Activated T-helper 1 cell treated with anti-CD3 and anti-CD28 coated beads, Interleukin-2, amount 50 U/mL, for 16 hours (primary cell): Measurements from ENCODE around the gene ZBTB40.

Experiments
- DNase-seq, 2 donors: peaks; one replicate each; pipeline ENCODE4 v3.0.0-alpha.2; 2020; ENCODE audit warnings: low read depth in 1 of 2, low spot score in 1 of 2

ZBTB40 gene

GRCh38 chr1:22451702-22452480 is at the start of gene ZBTB40:
Gene ZBTB40 (plus strand): TSS chr1:22451851. CDS start chr1:22489949, 38,098 bp downstream.
- DNase-seq: peak; percentile 84 to 91

DNA sequence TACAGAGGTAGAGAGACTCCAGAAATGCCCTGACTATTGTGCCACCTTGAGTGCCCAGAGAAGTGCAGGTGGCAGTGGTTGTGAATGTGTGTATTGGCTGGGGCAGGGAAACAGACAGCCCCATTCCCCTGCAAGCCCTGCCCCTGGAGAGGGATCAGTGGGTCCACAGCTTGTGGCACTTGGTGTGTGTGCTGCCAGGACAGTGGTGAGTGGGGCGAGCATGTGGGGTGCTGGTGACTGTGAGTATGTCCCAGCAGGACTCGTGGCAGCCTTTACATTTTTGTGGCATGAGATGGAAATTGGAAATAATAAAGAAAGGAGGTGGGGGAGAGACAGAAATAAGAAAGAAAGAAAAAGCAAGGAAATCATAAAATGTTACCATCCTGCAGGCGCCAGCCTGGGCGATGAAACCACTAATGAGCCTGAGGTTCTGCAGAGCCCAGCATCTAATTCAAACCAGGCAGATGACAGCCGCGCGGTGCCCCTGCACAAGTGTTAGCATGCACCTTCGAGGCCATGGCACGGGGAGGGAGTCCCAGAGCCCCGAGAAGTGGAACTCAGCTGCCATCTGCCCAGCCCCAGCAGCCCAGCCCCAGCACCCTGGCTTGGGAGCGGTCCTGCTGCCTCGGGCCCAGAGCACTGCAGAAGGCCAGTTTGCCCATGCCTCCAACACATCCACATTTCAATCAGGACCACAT is 49.1 kb upstream of the ZBTB40 start:
- no peak for DNase-seq

- no peak for DNase-seq
These were observed 47.2 kb upstream of the ZBTB40 start for GRCh38 chr1:22404486-22404885.

- no peak for DNase-seq
These were observed 44.7 kb upstream of the ZBTB40 start for GRCh38 chr1:22406722-22407495.

GRCh38 chr1:22408230-22408629 is 43.4 kb upstream of the ZBTB40 start:
- DNase-seq: no peak

DNA sequence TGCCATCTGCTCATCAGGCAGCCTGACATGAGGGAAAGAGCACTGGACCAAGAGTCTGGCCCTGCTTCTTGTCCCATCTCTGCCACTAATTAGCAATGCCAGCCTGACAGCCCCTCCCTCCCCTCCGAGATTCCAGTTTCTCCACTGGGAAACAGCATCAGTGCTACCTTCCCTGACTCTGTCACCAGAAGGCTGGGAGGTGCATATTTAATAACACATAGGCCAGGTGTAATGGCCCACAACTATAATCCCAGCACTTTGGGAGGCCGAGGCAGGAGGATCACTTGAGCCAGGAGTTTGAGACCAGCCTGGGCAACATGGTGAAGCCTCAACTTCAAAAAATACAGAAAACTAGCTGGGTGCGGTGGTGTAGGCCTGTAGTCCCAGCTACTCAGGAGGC is 41.2 kb upstream of the ZBTB40 start:
- no peak for DNase-seq

DNA sequence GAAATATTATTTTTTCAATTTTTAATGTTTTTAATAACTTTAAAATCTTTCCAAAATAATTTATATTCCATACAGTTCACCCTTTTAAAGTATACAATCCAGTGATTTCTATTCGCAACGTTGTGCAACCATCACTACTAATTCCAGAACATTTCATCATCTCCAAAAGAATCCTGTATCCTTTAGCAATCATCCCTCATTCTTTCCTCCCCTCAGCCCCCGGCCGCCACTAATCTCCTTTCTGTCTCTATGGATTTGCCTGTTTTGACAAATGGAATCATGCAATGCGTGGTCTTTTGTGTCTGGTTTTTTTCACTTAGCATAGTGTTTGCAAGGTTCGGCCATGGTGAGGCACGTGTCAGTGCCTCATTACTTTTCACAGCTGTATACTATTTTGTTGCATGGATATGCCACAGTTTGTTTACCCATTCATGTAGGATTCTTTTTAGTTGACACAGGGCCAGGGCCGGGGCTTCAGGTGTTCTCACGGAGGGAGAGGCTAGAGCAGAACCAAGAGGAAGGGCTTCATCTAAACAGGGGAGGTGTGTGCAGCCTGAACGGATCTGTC is 40.6 kb upstream of the ZBTB40 start:
- DNase-seq: no peak

DNA sequence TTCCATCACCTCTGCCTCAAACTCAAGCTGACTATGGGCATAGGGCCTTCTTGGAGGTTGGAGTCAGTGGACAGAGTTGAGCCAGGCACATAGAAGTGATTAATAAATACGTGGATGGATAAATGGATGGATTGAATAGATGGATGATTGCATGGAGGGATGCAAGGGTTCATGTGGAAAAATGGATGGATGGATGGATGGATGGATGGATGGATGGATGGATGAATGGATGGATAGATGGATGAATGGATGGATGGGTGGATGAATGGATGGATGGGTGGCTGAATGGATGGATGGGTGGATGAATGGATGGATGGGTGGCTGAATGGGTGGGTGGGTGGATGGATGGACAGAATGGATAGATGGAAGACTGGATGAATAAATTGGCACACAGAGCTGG is 40.1 kb upstream of the ZBTB40 start:
- no peak for DNase-seq

DNA sequence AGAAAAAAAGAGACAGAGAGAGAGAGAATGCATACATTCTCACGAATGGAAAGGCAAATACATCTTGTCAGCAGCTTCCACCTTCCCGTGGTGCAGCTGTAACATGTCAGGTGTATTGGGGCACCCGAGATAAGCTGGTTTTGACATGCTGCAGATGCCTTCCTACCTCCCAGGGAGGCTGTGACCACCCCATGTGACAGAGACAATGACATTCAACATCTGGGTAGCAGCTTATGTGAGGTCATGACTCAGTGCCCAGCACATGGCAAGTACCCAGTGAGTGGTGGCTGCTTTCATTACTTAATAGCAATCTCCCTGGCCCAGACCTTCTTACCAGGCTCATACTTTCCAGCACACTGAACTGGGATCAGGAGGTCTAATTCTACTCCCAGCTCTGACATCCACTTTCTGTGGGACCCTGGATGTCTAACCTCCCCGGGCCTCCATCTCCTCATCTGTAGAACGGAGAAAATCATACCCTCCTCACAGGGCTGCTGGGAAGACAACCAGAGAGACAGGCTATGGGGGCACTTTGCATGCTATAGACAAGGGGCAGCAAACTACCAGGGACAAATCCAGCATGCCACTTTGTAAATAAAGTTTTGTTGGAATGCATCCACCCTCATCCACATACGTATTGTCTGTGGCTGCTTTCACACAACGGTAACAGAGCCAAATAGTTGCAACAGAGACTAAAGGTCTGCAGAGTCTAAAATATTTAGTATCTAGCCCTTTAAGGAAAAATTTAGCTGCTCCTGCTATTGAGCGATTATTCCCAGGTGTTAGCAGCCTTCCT is 38.5 kb upstream of the ZBTB40 start:
- no peak for DNase-seq

GRCh38 chr1:22413799-22414198 is 37.9 kb upstream of the ZBTB40 start:
- no peak for DNase-seq

- no peak for DNase-seq
These were observed 37.4 kb upstream of the ZBTB40 start for GRCh38 chr1:22414244-22414751.

DNA sequence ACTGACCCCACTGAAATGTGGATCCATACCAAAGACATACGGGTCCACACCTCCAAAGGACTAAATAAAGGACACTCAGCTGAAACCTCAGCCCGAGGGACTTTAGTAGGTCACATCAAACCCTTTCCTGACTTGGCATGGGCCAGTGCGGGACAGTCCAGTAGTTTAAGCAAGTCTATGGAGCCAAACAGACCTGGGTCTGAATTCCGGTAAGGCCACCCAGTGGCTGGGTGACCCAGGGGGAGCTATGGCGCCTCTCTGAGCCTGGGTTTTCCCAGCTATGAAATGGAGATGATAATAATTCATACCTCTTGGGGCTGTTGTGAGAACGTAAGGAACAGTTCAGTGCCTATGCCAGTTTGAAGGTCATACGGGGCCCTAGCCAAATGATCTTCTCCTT is 36.2 kb upstream of the ZBTB40 start:
- no peak for DNase-seq

GRCh38 chr1:22416555-22417454 is 34.8 kb upstream of the ZBTB40 start:
- peak; percentile 31 to 47 for DNase-seq

DNA sequence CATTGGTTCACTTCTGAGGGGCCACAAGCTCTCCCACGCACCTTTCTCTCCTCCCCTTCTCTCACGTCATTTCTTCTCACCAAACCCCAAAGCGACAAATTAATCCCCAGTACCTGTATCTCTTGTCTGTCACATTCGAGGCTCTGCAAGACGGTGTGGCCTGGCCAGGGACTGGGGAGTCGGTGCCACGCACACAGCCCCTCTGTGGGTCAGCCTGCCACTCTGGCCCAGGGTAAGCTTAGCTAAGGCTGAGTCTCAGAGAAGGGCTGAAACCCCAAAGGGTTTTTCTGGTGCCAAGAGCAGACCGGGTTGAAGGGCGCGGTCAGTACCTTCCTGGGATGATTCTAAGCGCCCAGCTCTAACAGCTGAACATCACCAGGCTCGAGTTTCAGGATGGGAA is 34.2 kb upstream of the ZBTB40 start:
- DNase-seq: no peak

DNA sequence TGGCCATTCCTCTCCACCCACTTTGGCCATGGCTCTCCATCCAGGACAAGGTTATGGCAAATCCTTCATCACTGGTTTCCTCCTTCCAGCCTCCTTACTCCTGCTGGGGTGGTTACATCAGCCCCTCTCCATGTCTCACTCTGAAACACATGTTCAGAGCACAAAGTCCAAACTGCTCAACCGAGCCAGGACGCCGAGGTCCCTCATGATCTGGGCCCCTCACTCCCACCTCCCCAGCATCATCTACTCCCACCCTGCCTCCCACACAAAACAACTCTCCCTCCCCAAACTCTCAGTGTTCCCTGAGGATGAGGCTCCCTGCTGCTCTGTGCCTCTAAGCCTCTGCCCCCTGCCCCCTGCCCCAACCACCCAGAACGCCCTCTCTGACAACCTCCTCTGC is 33.3 kb upstream of the ZBTB40 start:
- DNase-seq: no peak

DNA sequence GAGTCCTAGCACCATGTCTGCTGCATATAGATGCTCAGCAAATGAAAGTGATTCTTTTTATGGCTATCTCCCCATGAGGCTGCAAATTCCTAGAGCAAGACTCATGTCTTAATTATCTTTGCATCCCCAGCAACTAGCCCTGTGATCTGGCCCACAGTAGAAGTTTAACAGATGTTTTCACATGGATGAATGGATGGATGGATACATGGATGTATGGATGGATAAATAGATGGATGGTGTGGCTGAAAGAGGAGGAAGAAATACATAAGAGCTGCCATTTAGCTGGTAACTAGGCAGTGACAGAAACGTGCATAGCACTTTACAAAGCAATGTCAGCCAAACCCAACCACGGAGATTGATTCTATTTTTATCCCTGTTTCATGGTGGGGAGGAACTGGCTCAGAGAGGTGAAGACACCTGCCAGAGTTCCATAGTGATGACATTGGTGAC is 32.7 kb upstream of the ZBTB40 start:
- DNase-seq: no peak

DNA sequence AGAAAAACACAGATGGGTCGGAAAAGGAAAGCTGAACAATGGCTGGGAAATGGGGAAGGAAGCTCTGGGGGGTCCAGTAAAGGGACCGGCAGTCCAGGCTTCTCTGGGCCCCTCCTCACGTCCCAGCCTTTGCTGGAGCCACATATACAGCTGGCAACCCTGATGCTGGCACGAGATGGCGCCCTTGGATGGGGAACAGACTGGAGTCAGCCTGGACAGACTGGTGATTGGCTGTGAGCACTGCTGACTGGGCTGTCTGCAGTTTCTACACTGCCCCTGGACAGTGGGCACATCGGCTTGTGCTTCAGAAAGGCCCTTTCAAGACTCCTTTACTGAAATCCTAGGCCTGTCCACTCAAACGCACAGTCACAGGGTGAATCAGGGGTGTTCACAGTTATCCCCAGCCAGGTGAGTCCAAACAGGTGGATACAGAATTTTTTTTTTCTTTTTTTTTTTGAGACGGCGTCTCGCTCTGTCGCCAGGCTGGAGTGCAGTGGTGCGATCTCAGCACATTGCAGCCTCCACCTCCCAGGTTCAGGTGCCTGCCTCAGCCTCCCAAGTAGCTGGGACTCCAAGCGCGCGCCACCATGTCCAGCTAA is 31.1 kb upstream of the ZBTB40 start:
- peak in 1 of 2 donors; percentile 18 for DNase-seq

- DNase-seq: no peak
These were observed 24.9 kb upstream of the ZBTB40 start for GRCh38 chr1:22426781-22427180.

DNA sequence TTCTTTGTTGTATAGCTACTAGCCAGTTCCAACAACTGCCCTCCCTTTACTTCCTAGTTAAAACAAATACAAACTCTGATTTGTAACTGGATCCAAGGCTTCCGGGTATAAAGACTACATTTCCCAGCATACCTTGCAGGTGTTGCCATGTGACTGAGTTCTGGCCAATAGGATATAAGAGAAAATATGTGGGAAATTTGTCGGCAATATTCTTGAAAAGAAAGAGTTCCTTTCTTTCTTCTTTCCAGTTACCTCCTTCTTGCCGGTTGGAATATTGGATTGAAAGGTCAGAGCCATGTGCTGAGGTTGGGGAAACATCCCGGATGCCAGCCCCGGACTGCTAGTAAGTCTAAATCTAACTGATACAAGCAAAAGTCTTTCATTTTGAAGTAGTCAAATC is 23.0 kb upstream of the ZBTB40 start:
- DNase-seq: no peak
